Measurements from ENCODE around the gene TMEM14C. TPM values are rescaled to one million over a fixed set of nuclear protein-coding genes. Genes with fewer than 3 reads are reported as not detected.

Gene TMEM14C
- total and polyA plus RNA-seq, 2 experiments from 2014 or later: 123 to 232 TPM

GRCh38 chr6:10682355-10682988 is 40.4 kb upstream of the TMEM14C start (continued):
- TF ChIP-seq, protein P1, sequence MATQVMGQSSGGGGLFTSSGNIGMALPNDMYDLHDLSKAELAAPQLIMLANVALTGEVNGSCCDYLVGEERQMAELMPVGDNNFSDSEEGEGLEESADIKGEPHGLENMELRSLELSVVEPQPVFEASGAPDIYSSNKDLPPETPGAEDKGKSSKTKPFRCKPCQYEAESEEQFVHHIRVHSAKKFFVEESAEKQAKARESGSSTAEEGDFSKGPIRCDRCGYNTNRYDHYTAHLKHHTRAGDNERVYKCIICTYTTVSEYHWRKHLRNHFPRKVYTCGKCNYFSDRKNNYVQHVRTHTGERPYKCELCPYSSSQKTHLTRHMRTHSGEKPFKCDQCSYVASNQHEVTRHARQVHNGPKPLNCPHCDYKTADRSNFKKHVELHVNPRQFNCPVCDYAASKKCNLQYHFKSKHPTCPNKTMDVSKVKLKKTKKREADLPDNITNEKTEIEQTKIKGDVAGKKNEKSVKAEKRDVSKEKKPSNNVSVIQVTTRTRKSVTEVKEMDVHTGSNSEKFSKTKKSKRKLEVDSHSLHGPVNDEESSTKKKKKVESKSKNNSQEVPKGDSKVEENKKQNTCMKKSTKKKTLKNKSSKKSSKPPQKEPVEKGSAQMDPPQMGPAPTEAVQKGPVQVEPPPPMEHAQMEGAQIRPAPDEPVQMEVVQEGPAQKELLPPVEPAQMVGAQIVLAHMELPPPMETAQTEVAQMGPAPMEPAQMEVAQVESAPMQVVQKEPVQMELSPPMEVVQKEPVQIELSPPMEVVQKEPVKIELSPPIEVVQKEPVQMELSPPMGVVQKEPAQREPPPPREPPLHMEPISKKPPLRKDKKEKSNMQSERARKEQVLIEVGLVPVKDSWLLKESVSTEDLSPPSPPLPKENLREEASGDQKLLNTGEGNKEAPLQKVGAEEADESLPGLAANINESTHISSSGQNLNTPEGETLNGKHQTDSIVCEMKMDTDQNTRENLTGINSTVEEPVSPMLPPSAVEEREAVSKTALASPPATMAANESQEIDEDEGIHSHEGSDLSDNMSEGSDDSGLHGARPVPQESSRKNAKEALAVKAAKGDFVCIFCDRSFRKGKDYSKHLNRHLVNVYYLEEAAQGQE (IDR thresholded peaks at IDR 0.05; ENCODE audit: unreplicated experiment): no peak
- no peak for TF ChIP-seq CTCF (conservative IDR thresholded peaks at IDR 0.05; ENCODE audit: low read depth in 2 of 2)
- no peak for TF ChIP-seq JUNB (IDR thresholded peaks at IDR 0.05; ENCODE audit: unreplicated experiment)
- TF ChIP-seq ZNF114 (CRISPR knock-in tag; IDR thresholded peaks at IDR 0.05): no peak
- TF ChIP-seq ZNF331 (CRISPR knock-in tag; IDR thresholded peaks at IDR 0.05; ENCODE audit: low read depth): no peak
- TF ChIP-seq EZH2 (IDR thresholded peaks at IDR 0.05; ENCODE audit: low read depth, unreplicated experiment): no peak
- TF ChIP-seq CREB1 (CRISPR knock-in tag; IDR thresholded peaks at IDR 0.05; ENCODE audit: low read depth): no peak

GRCh38 chr6:10684618-10685017 is 38.3 kb upstream of the TMEM14C start:
- Mint-ChIP-seq H3K36me3 (ENCODE audit: low read depth) (peaks cover 4% of the 10 kb centered on the region; the same call in 1 of the 3 replicates), H3K4me3 (no peak overlapping the region), H3K27ac (no peak overlapping the region), H3K4me1 (peaks cover 14% of the 10 kb centered on the region), H3K9me3 (peaks cover 8% of the 10 kb centered on the region; the same call in 1 of the 3 replicates), H3K27me3 (ENCODE audit: insufficient read depth, low read depth, poor library complexity) (no peaks in the 10 kb centered on the region)
- no peaks in the 10 kb centered on the region for H3K79me2 ChIP-seq (replicated peaks; ENCODE audit: insufficient read depth)
- H3K9me2 ChIP-seq (ENCODE audit: insufficient read depth): 0 out of 2 replicates have a peak, but pooled peaks cover 6% of the 10 kb centered on the region
- no peak overlapping the region for H3K27ac ChIP-seq (ENCODE audit: low read depth)
- DNase-seq (ENCODE audit: low spot score) (no peak), ATAC-seq (no peak)
- H3K27me3 ChIP-seq (ENCODE audit: insufficient read depth): no peaks in the 10 kb centered on the region
- no peak overlapping the region for H3K4me3 ChIP-seq
- peaks cover 12% of the 10 kb centered on the region for H3K4me1 ChIP-seq (ENCODE audit: insufficient read depth)
- no peak overlapping the region for H2AFZ ChIP-seq
- no peak overlapping the region for H3K4me2 ChIP-seq
- no peaks in the 10 kb centered on the region for H4K20me1 ChIP-seq (replicated peaks; ENCODE audit: insufficient read depth)
- peaks cover 9% of the 10 kb centered on the region; the same call in 1 of the 2 replicates for H3K36me3 ChIP-seq (ENCODE audit: insufficient read depth)
- no peaks in the 10 kb centered on the region for H3F3A ChIP-seq (replicated peaks; ENCODE audit: low read depth)
- TF ChIP-seq JUNB (IDR thresholded peaks at IDR 0.05; ENCODE audit: unreplicated experiment): no peak
- TF ChIP-seq NANOG (IDR thresholded peaks at IDR 0.05; ENCODE audit: borderline replicate concordance): no peak
- no peak for TF ChIP-seq STAT1 (IDR thresholded peaks at IDR 0.05; ENCODE audit: unreplicated experiment)
- TF ChIP-seq ETS1 (IDR thresholded peaks at IDR 0.05): no peak
- no peak for TF ChIP-seq EZH2phosphoT487 (IDR thresholded peaks at IDR 0.05; ENCODE audit: unreplicated experiment)
- TF ChIP-seq ZNF114 (CRISPR knock-in tag; IDR thresholded peaks at IDR 0.05): no peak
- TF ChIP-seq POLR2AphosphoS5 (IDR thresholded peaks at IDR 0.05; ENCODE audit: low read depth): no peak
- TF ChIP-seq, protein P2, sequence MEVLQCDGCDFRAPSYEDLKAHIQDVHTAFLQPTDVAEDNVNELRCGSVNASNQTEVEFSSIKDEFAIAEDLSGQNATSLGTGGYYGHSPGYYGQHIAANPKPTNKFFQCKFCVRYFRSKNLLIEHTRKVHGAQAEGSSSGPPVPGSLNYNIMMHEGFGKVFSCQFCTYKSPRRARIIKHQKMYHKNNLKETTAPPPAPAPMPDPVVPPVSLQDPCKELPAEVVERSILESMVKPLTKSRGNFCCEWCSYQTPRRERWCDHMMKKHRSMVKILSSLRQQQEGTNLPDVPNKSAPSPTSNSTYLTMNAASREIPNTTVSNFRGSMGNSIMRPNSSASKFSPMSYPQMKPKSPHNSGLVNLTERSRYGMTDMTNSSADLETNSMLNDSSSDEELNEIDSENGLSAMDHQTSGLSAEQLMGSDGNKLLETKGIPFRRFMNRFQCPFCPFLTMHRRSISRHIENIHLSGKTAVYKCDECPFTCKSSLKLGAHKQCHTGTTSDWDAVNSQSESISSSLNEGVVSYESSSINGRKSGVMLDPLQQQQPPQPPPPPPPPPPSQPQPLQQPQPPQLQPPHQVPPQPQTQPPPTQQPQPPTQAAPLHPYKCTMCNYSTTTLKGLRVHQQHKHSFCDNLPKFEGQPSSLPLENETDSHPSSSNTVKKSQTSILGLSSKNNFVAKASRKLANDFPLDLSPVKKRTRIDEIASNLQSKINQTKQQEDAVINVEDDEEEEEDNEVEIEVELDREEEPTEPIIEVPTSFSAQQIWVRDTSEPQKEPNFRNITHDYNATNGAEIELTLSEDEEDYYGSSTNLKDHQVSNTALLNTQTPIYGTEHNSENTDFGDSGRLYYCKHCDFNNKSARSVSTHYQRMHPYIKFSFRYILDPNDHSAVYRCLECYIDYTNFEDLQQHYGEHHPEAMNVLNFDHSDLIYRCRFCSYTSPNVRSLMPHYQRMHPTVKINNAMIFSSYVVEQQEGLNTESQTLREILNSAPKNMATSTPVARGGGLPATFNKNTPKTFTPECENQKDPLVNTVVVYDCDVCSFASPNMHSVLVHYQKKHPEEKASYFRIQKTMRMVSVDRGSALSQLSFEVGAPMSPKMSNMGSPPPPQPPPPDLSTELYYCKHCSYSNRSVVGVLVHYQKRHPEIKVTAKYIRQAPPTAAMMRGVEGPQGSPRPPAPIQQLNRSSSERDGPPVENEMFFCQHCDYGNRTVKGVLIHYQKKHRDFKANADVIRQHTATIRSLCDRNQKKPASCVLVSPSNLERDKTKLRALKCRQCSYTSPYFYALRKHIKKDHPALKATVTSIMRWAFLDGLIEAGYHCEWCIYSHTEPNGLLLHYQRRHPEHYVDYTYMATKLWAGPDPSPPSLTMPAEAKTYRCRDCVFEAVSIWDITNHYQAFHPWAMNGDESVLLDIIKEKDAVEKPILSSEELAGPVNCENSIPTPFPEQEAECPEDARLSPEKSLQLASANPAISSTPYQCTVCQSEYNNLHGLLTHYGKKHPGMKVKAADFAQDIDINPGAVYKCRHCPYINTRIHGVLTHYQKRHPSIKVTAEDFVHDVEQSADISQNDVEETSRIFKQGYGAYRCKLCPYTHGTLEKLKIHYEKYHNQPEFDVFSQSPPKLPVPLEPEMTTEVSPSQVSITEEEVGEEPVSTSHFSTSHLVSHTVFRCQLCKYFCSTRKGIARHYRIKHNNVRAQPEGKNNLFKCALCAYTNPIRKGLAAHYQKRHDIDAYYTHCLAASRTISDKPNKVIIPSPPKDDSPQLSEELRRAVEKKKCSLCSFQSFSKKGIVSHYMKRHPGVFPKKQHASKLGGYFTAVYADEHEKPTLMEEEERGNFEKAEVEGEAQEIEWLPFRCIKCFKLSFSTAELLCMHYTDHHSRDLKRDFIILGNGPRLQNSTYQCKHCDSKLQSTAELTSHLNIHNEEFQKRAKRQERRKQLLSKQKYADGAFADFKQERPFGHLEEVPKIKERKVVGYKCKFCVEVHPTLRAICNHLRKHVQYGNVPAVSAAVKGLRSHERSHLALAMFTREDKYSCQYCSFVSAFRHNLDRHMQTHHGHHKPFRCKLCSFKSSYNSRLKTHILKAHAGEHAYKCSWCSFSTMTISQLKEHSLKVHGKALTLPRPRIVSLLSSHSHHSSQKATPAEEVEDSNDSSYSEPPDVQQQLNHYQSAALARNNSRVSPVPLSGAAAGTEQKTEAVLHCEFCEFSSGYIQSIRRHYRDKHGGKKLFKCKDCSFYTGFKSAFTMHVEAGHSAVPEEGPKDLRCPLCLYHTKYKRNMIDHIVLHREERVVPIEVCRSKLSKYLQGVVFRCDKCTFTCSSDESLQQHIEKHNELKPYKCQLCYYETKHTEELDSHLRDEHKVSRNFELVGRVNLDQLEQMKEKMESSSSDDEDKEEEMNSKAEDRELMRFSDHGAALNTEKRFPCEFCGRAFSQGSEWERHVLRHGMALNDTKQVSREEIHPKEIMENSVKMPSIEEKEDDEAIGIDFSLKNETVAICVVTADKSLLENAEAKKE (CRISPR knock-in tag; IDR thresholded peaks at IDR 0.05): no peak

All from GM23338 (cell line).